ENCODE results near the gene CDH4.

The CDH4 gene

GRCh38 chr20:61822396-61822795 is 570.3 kb downstream of the CDH4 start:
- TF ChIP-seq REST (IDR thresholded peaks at IDR 0.05; ENCODE audit: low read depth) (no peak), TCF12 (IDR thresholded peaks at IDR 0.05; ENCODE audit: low read depth) (no peak), CEBPB (IDR thresholded peaks at IDR 0.05) (no peak), TAF1 (IDR thresholded peaks at IDR 0.05; ENCODE audit: low read depth) (no peak), MAX (IDR thresholded peaks at IDR 0.05) (no peak), TEAD4 (IDR thresholded peaks at IDR 0.05) (no peak), NFIC (IDR thresholded peaks at IDR 0.05) (no peak), ZBTB7A (IDR thresholded peaks at IDR 0.05; ENCODE audit: low read depth) (no peak), FOXM1 (IDR thresholded peaks at IDR 0.05; ENCODE audit: borderline replicate concordance, low read depth) (no peak), EGR1 (IDR thresholded peaks at IDR 0.05) (no peak), RAD21 (IDR thresholded peaks at IDR 0.05; ENCODE audit: low read depth) (no peak), CREB1 (IDR thresholded peaks at IDR 0.05; ENCODE audit: low read depth) (no peak), EP300 (IDR thresholded peaks at IDR 0.05; ENCODE audit: borderline replicate concordance) (no peak), USF1 (IDR thresholded peaks at IDR 0.05) (no peak), YY1 (IDR thresholded peaks at IDR 0.05; ENCODE audit: low read depth) (no peak)

GRCh38 chr20:61823242-61823641 is 571.2 kb downstream of the CDH4 start:
- no peak for TF ChIP-seq RAD21 (IDR thresholded peaks at IDR 0.05; ENCODE audit: low read depth)
- TF ChIP-seq MAX (IDR thresholded peaks at IDR 0.05), result no peak
- TF ChIP-seq CEBPB (IDR thresholded peaks at IDR 0.05), result no peak
- TF ChIP-seq TAF1 (IDR thresholded peaks at IDR 0.05; ENCODE audit: low read depth), result no peak
- no peak for TF ChIP-seq REST (IDR thresholded peaks at IDR 0.05; ENCODE audit: low read depth)
- no peak for TF ChIP-seq EGR1 (IDR thresholded peaks at IDR 0.05)
- no peak for TF ChIP-seq ZBTB7A (IDR thresholded peaks at IDR 0.05; ENCODE audit: low read depth)
- no peak for TF ChIP-seq CREB1 (IDR thresholded peaks at IDR 0.05; ENCODE audit: low read depth)
- no peak for TF ChIP-seq YY1 (IDR thresholded peaks at IDR 0.05; ENCODE audit: low read depth)
- no peak for TF ChIP-seq TCF12 (IDR thresholded peaks at IDR 0.05; ENCODE audit: low read depth)

- TF ChIP-seq CEBPB (IDR thresholded peaks at IDR 0.05), result no peak
- TF ChIP-seq TCF12 (IDR thresholded peaks at IDR 0.05; ENCODE audit: low read depth), result no peak
- no peak for TF ChIP-seq CREB1 (IDR thresholded peaks at IDR 0.05; ENCODE audit: low read depth)
Measured at GRCh38 chr20:61828891-61829290, 576.8 kb downstream of the CDH4 start.

GRCh38 chr20:61829526-61829925 is 577.5 kb downstream of the CDH4 start:
- no peak for TF ChIP-seq FOXM1 (IDR thresholded peaks at IDR 0.05; ENCODE audit: borderline replicate concordance, low read depth)
- TF ChIP-seq RAD21 (IDR thresholded peaks at IDR 0.05; ENCODE audit: low read depth), result no peak
- TF ChIP-seq CREB1 (IDR thresholded peaks at IDR 0.05; ENCODE audit: low read depth), result no peak
- no peak for TF ChIP-seq CEBPB (IDR thresholded peaks at IDR 0.05)
- TF ChIP-seq TEAD4 (IDR thresholded peaks at IDR 0.05), result no peak
- TF ChIP-seq EGR1 (IDR thresholded peaks at IDR 0.05), result no peak
- no peak for TF ChIP-seq TCF12 (IDR thresholded peaks at IDR 0.05; ENCODE audit: low read depth)
- TF ChIP-seq TAF1 (IDR thresholded peaks at IDR 0.05; ENCODE audit: low read depth), result no peak
- TF ChIP-seq YY1 (IDR thresholded peaks at IDR 0.05; ENCODE audit: low read depth), result no peak
- TF ChIP-seq EP300 (IDR thresholded peaks at IDR 0.05; ENCODE audit: borderline replicate concordance), result no peak
- no peak for TF ChIP-seq NFIC (IDR thresholded peaks at IDR 0.05)
- TF ChIP-seq USF1 (IDR thresholded peaks at IDR 0.05), result no peak
- no peak for TF ChIP-seq ZBTB7A (IDR thresholded peaks at IDR 0.05; ENCODE audit: low read depth)
- TF ChIP-seq MAX (IDR thresholded peaks at IDR 0.05), result no peak
- no peak for TF ChIP-seq REST (IDR thresholded peaks at IDR 0.05; ENCODE audit: low read depth)

All from Ishikawa (cell line).